CD14-positive monocyte (primary cell): ENCODE data around the gene XRN1. TPM values are rescaled to one million over a fixed set of nuclear protein-coding genes. Genes with fewer than 3 reads are reported as not detected.

Experiments
- DNase-seq, 3 donors: peaks; one replicate each; pipeline ENCODE4 v3.0.0-alpha.2; 2011 to 2022
- H2AFZ ChIP-seq: 2 replicates; pipeline ENCODE4 v1.6.0; 2012; ENCODE audit warnings: mild to moderate bottlenecking, low read depth, low read length, inconsistent platforms; ENCODE audit not compliant: insufficient read depth, poor library complexity, severe bottlenecking
- H3K27ac ChIP-seq, 2 donors: 1 replicate in 1 of 2; 2 replicates in 1 of 2; pipeline ENCODE4 v1.5.1; 2012 to 2013; ENCODE audit warnings: low read length in 2 of 2, control low read depth in 1 of 2, inconsistent platforms in 1 of 2, low read depth in 1 of 2, mild to moderate bottlenecking in 1 of 2
- H3K27me3 ChIP-seq, 2 donors: one replicate each; pipeline versions ENCODE4 v1.6.0 to v1.6.1; 2011 to 2013; ENCODE audit warnings: low read length in 2 of 2; ENCODE audit not compliant: control insufficient read depth in 2 of 2, insufficient read depth in 2 of 2
- H3K36me3 ChIP-seq, 2 donors: replicated peaks in 1 of 2; 1 replicate in 1 of 2; 2 replicates in 1 of 2; pipeline versions ENCODE4 v1.5.1 to v1.6.1; 2012 to 2013; ENCODE audit warnings: low read length in 2 of 2, control low read depth in 1 of 2, inconsistent platforms in 1 of 2, mild to moderate bottlenecking in 1 of 2; ENCODE audit not compliant: insufficient read depth in 2 of 2, control insufficient read depth in 1 of 2
- H3K4me1 ChIP-seq, 2 donors: 1 replicate in 1 of 2; 2 replicates in 1 of 2; pipeline versions ENCODE4 v1.5.1 to v1.6.1; 2012 to 2013; ENCODE audit warnings: low read length in 2 of 2, control low read depth in 1 of 2, inconsistent platforms in 1 of 2, mild to moderate bottlenecking in 1 of 2, moderate library complexity in 1 of 2; ENCODE audit not compliant: insufficient read depth in 2 of 2, control insufficient read depth in 1 of 2
- H3K4me2 ChIP-seq: replicated peaks from 2 replicates; pipeline ENCODE3; 2012; ENCODE audit warnings: low read length, moderate library complexity, mild to moderate bottlenecking; ENCODE audit not compliant: poor library complexity, severe bottlenecking; ENCODE audit errors: extremely low read depth
- H3K4me3 ChIP-seq, 3 experiments: fragments of 200-600 bp in 1 of 3; sonication (generic) in 1 of 3; replicated peaks in 1 of 3; 1 replicate in 2 of 3; 2 replicates in 1 of 3; pipeline ENCODE4 v1.5.1; 2011 to 2013; ENCODE audit warnings: low read length in 3 of 3, mild to moderate bottlenecking in 3 of 3, control low read depth in 2 of 3, low read depth in 2 of 3, inconsistent platforms in 1 of 3, moderate library complexity in 1 of 3
- H3K79me2 ChIP-seq: 2 replicates; pipeline ENCODE4 v1.6.0; 2012; ENCODE audit warnings: mild to moderate bottlenecking, control low read depth, inconsistent platforms, low read length, moderate library complexity; ENCODE audit not compliant: insufficient read depth
- H3K9ac ChIP-seq: 2 replicates; pipeline ENCODE4 v1.6.0; 2017; ENCODE audit warnings: low read length, mild to moderate bottlenecking; ENCODE audit not compliant: insufficient read depth, poor library complexity, severe bottlenecking
- H3K9me3 ChIP-seq, 2 donors: replicated peaks in 1 of 2; 1 replicate in 1 of 2; 2 replicates in 1 of 2; pipeline versions ENCODE4 v1.5.1 to v1.6.1; 2012 to 2013; ENCODE audit warnings: low read length in 2 of 2, control low read depth in 1 of 2; ENCODE audit not compliant: control insufficient read depth in 1 of 2, insufficient read depth in 1 of 2
- H4K20me1 ChIP-seq: 2 replicates; pipeline ENCODE4 v1.6.0; 2012; ENCODE audit warnings: mild to moderate bottlenecking, low read length, control low read depth, moderate library complexity; ENCODE audit not compliant: insufficient read depth
- H3K27ac Mint-ChIP-seq, 7 donors: one replicate each; pipeline ENCODE4 v1.8.0; 2020; ENCODE audit warnings: mild to moderate bottlenecking in 7 of 7, mixed read lengths in 7 of 7, moderate library complexity in 6 of 7, inconsistent platforms in 2 of 7
- H3K27me3 Mint-ChIP-seq, 3 donors: one replicate each; pipeline ENCODE4 v1.8.0; 2021 to 2022; ENCODE audit warnings: low read depth in 3 of 3, mild to moderate bottlenecking in 3 of 3, mixed read lengths in 3 of 3, moderate library complexity in 3 of 3, inconsistent platforms in 1 of 3
- H3K36me3 Mint-ChIP-seq, 2 donors: one replicate each; pipeline ENCODE4 v1.8.0; 2020; ENCODE audit warnings: mixed read lengths in 2 of 2, inconsistent platforms in 1 of 2, mild to moderate bottlenecking in 1 of 2
- H3K4me1 Mint-ChIP-seq: one replicate; pipeline ENCODE4 v1.8.0; 2020; ENCODE audit warnings: mild to moderate bottlenecking, mixed read lengths
- H3K4me3 Mint-ChIP-seq, 2 donors: one replicate each; pipeline ENCODE4 v1.8.0; 2020; ENCODE audit warnings: mild to moderate bottlenecking in 2 of 2, mixed read lengths in 2 of 2, moderate library complexity in 1 of 2
- H3K9me3 Mint-ChIP-seq, 7 donors: one replicate each; pipeline ENCODE4 v1.8.0; 2020 to 2022; ENCODE audit warnings: mixed read lengths in 7 of 7, mild to moderate bottlenecking in 6 of 7, moderate library complexity in 6 of 7, inconsistent platforms in 2 of 7
- CTCF ChIP-seq: fragments of 200-600 bp; IDR thresholded peaks from one replicate; pipeline ENCODE4 v1.8.0; 2022; ENCODE audit warnings: antibody characterized with exemption, mild to moderate bottlenecking
- WGBS: methylation state at CpG from one replicate; pipeline ENCODE4 v1.1.5; 2013; ENCODE audit warnings: missing lambda C conversion rate; ENCODE audit not compliant: insufficient coverage; 5-methylcytosine and 5-hydroxymethylcytosine counted together
- intact Hi-C, 2 donors: fragments of 100-400 bp; cut with micrococcal nuclease; formaldehyde crosslinking; loops; one replicate each; pipeline versions ENCODE4 v1.15.0 to v1.15.1; 2023
- polyA plus RNA-seq, 3 donors: library from polyadenylated mRNA; depleted of rRNA in 1 of 3; unstranded in 2 of 3; stranded (reverse) in 1 of 3; fragments of 300-500 nt in 2 of 3; fragments of >200 nt in 1 of 3; fragmentation: Illumina TruSeq in 2 of 3; gene quantifications; 1 replicate in 2 of 3; 2 replicates in 1 of 3; pipeline ENCODE4 v1.2.3, GENCODE V29; 2012 to 2021

XRN1 gene
- polyA plus RNA-seq, 3 donors, result 8.6 to 47.9 (median 24.3) TPM

- TF ChIP-seq CTCF, result no peak
- Histone ChIP-seq H4K20me1 (peaks cover 33% of the 10 kb centered on the region), H3K9me3 (no peaks in the 10 kb centered on the region), H3K27ac (no peak overlapping the region), H3K4me3 (no peak overlapping the region), H3K79me2 (peaks cover 21% of the 10 kb centered on the region), H2AFZ (no peak overlapping the region), H3K36me3 (peaks cover 61 to 86% of the 10 kb centered on the region in 2 donors), H3K4me2 (no peak overlapping the region), H3K9ac (no peak overlapping the region), H3K27me3 (no peaks in the 10 kb centered on the region), H3K4me1 (no peaks in the 10 kb centered on the region)
- peaks cover 50 to 66% of the 10 kb centered on the region in 2 donors for H3K36me3 Mint-ChIP-seq
- DNase-seq, result no peak
- no peak overlapping the region for H3K4me3 Mint-ChIP-seq
- peaks cover 0 to 2% (median 0%) of the 10 kb centered on the region in 7 donors for H3K9me3 Mint-ChIP-seq
- no peaks in the 10 kb centered on the region for H3K27me3 Mint-ChIP-seq
- H3K4me1 Mint-ChIP-seq, result no peaks in the 10 kb centered on the region
- intact Hi-C loops, result no loop called here
- H3K27ac Mint-ChIP-seq, result no peak overlapping the region
These were observed 18.3 kb downstream of the XRN1 start for GRCh38 chr3:142429582-142429981.

- H3K36me3 Mint-ChIP-seq, result peaks cover 57 to 73% of the 10 kb centered on the region in 2 donors
- Histone ChIP-seq H3K9ac (no peak overlapping the region), H3K27me3 (no peaks in the 10 kb centered on the region), H3K79me2 (no peaks in the 10 kb centered on the region), H3K4me2 (no peak overlapping the region), H4K20me1 (peaks cover 4% of the 10 kb centered on the region), H3K27ac (no peak overlapping the region), H3K4me3 (no peak overlapping the region), H3K4me1 (no peaks in the 10 kb centered on the region), H3K9me3 (no peaks in the 10 kb centered on the region), H2AFZ (no peak overlapping the region), H3K36me3 (peaks cover 76 to 98% of the 10 kb centered on the region in 2 donors)
- H3K27ac Mint-ChIP-seq, result no peak overlapping the region
- DNase-seq, result no peak
- TF ChIP-seq CTCF, result no peak
- no peak overlapping the region for H3K4me3 Mint-ChIP-seq
- WGBS, result no CpG with 5 or more reads among the region's 1 CpG
- intact Hi-C loops, result no loop called here
- H3K27me3 Mint-ChIP-seq, result no peaks in the 10 kb centered on the region
- H3K9me3 Mint-ChIP-seq, result no peaks in the 10 kb centered on the region
- no peaks in the 10 kb centered on the region for H3K4me1 Mint-ChIP-seq
These were observed 23.1 kb downstream of the XRN1 start for GRCh38 chr3:142424754-142425153.
